Measurements from ENCODE around the gene NUCKS1.
"Not testable (repeated sequence)": the region's sequence is repeated elsewhere in the genome, so short reads cannot be mapped to it uniquely, and the experiment has no call there.

Gene NUCKS1

GRCh38 chr1:205726619-205727125 lies 23.3 kb downstream of the NUCKS1 start:
- no peak for DNase-seq

DNA sequence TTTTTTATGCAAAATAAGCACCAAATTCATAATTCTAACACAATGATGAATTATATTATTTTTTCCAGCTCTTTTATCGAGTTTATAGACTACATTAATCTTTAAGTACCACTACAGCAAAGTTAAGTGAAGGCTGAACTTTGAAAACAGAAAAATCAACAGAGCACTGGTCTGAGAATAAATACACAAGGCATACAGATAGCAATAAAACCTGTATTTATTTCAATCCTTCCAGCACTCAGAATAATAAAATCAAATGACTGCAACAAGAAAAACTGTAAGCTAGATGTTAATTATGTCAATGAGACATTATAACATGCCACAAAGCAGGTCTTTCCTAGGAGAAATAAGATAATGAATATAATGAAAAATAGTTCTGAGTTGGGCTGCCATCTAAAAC lies 24.5 kb downstream of the NUCKS1 start:
- DNase-seq, result no peak

- DNase-seq, result not testable (repeated sequence)
Measured at GRCh38 chr1:205720740-205721139, 29.2 kb downstream of the NUCKS1 start.

GRCh38 chr1:205719762-205720161 lies 30.2 kb downstream of the NUCKS1 start:
- no peak for DNase-seq

GRCh38 chr1:205719015-205719414 lies 31.0 kb downstream of the NUCKS1 start:
- DNase-seq, result no peak

DNA sequence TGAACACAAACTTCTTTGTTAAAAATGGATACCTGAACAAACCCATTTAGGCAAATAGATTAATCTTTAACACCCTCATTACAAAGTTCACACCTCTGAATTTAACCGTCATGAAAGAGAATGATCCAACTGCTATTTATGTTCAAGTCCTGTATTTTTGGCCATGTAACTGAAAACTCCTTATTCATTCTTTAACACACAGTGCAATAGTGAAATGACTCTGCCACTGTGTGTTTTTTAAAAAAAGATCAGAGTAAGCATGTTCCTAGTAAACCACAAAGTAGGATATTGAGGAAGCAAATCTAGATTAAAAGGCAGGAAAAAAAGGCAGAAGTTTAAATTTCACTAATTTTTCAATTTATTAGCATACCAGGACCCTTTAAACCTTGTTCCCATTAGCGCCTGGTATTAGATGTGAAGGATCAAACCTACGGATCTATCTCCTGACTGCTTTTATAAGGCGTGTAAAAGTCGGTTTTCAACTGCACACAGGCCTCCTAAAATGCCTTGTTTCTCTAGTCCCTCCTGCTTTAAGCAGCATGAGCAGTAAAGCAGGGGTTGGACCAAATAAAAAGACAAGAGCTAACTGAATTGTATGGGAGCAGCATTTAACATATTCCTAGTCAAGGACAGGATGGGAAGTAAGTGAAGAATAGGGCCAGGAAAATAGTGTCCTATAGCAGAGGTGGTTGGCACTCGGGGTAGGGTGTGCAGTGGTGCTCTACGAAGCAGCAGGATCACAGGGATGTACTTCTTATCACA lies 33.4 kb downstream of the NUCKS1 start:
- no peak for DNase-seq

- no peak for DNase-seq
Measured at GRCh38 chr1:205715628-205716027, 34.4 kb downstream of the NUCKS1 start.

GRCh38 chr1:205714906-205715246 lies 35.1 kb downstream of the NUCKS1 start:
- DNase-seq, result no peak

GRCh38 chr1:205714190-205714905 lies 35.6 kb downstream of the NUCKS1 start:
- DNase-seq, result no peak

- DNase-seq, result peak; percentile 62
Measured at GRCh38 chr1:205711105-205712048, 38.6 kb downstream of the NUCKS1 start.

DNA sequence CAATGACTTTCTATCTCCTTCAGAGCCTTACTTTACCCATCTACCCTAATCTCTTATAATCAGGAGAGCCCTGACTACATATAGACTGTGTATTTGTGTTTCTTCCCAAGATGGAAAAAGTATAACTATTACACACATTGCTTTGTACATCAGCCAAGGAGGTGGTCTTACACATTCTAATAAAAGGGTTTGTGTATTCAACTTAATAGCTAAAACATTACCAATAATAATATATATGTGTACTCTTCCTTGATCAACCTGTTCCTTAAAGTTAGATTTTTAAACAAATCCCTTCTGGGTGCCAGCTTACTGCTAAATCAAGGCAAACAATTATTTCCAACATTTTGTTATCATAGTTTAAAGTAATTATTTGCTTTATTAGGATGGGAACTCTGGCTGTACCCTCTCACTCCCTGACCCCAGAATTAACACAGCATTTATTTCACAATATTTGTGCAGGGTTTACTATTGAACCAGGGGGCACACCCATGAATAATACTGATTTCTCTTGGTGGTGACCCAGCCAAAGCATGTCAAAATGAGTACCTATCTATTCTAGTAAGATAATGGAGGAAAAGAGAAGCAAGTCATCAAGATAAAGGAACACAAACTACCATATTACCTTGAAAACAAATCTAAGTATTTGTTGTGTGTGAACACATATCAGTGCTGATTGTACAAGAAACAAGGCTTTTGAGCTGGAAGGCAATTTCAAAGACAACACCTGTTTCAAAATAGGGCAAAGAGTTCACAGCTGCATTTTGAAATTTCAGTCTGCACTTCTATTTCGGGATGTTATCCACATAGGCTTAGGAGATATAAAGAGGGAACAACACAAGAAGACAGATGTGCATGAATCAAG lies 39.5 kb downstream of the NUCKS1 start:
- DNase-seq, result no peak

DNA sequence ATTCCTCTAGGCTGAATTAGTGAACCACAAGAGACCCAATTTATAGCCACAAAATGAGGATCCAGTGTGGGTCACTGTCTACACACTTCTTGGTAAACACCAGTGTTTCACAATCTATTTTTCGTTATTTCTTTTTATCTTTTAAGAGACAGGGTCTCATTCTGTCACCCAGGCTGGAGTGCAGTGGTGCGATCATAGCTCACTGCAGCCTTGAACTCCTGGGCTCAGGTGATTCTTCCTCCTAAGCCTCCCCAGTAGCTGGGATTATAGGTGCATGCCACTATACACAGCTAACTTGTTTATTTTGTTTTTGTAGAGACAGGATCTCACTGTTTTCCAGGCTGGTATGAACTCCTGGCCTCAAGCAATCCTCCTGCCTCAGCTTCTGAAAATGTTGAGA lies 40.3 kb downstream of the NUCKS1 start:
- no peak for DNase-seq

DNA sequence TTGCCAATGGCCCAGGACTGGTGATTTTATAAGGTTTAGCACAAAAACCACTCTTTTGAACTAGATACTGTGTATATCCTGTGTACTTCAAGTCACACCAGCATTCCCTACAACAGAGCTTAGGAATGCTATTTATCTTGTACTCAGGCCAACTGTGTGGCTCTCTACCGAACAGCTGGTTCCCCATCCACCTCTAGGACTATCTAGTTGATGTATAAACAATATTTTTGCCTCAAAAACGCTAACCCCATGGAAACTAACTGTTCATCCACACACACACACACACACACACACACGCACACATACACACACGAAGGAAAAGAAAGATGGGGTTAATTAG lies 41.0 kb downstream of the NUCKS1 start:
- DNase-seq, result no peak

- DNase-seq, result no peak
Measured at GRCh38 chr1:205706601-205707502, 43.1 kb downstream of the NUCKS1 start.

GRCh38 chr1:205704903-205705302 lies 45.1 kb downstream of the NUCKS1 start:
- no peak for DNase-seq

DNA sequence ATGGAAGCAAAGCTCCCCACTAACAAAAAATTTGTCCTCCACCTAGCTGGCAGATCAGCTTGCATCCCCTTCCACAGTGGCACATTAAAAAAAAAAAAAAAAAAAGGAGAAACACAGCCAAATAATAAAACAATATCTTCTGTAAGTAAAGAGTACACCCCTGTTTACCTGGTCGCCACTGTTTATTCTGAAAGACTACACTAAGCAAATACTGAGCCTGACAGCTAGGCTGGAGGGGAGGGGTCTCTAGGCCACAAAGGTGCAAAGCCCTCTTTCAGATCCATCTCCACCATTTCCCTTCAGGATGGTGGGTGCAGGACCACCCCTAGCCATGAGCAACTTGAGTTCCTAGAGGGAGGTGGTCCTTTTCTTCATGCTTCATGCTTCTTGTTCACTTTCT lies 46.9 kb downstream of the NUCKS1 start:
- DNase-seq, result peak; percentile 31

DNA sequence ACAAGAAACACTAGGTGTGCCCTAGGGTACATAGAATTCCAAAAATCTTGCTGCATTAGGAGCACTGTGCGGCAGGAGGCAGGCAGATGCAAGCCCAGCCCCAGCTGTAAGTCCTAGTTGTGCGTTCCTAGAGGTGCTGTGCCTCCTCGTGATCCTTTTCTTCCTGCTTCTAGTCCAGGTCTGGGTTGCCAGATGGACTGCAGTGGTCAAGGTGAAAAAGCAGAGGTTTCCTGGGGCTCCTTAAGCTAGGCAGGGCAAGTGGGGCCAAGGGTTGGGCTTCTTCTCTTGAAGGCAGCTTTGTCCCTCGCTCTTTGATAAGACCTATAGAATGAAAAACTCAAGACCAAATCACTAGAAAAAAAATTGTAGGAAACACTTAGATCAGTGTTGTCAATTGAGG lies 48.1 kb downstream of the NUCKS1 start:
- no peak for DNase-seq

DNA sequence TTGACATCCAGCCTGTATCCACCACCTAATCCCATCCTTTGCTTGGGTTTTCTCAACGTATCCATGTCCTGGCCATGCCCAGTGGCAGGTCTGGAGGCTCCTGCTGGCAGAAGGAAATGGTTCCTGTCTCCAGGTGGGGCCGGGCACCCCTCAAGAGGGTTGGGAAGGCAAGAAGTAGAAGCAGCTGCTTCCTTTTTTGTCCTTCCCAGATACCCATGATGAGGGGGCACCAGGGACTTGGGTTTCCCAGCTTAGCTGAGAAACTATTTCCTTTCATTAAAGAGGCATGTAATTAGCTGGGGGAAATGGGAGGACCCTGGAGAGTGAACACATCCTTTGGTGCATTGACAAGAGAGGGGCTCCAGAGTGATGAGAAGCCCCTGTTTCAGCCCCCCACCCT lies 48.6 kb downstream of the NUCKS1 start:
- DNase-seq, result no peak

- DNase-seq, result no peak
Measured at GRCh38 chr1:205700865-205701401, 49.0 kb downstream of the NUCKS1 start.

DNA sequence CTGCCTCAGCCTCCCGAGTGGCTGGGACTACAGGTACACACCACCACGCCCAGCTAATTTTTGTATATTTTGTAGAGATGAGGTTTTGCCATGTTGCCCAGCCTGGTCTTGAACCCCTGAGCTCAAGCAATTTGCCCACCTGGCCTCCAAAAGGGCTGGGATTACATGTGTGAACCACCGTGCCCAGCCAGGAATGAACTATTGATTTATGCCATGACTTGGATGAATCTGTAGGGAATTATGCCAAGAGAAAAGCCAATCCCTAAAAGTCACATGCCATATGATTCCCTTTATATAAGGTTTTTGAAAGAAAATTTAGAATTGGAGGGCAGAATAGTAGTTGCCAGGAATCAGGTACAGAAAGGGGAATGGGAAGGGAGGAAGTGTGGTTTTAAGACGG lies 50.6 kb downstream of the NUCKS1 start:
- DNase-seq, result no peak

DNA sequence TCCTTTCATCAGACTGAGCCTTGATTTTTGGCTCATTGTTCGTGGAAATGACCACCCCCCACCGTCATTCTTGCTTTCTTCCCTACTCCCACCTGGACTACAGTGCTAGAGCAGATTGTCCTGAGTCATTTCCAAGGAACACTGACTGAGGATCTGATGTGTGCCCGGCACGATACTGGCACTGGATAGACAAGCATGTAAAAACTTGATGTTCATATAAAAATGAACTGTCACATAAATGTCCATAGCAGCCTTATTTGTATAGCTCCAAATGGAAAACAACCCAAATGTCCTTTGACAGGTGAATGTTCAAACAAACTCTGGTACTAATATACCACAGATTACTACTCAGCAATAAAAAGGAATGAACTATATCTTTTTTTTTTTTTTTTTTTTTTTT lies 51.1 kb downstream of the NUCKS1 start:
- DNase-seq, result no peak
